ENCODE results near the gene KLHL35. TPM values are rescaled to one million over a fixed set of nuclear protein-coding genes. Genes with fewer than 3 reads are reported as not detected.

KLHL35 gene, protein sequence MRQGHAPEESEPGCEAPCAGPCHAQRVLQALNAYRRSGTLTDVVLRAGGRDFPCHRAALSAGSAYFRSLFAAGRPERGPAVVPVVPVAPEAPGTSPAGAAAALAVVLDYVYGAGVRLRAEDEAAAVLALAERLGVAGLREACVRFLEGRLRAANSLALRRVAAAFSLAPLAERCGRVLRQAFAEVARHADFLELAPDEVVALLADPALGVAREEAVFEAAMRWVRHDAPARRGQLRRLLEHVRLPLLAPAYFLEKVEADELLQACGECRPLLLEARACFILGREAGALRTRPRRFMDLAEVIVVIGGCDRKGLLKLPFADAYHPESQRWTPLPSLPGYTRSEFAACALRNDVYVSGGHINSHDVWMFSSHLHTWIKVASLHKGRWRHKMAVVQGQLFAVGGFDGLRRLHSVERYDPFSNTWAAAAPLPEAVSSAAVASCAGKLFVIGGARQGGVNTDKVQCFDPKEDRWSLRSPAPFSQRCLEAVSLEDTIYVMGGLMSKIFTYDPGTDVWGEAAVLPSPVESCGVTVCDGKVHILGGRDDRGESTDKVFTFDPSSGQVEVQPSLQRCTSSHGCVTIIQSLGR
- total RNA-seq (2014; rRNA removed; shearing (Covaris generic)) (not detected in 2 replicates), total RNA-seq (2022) (0.21 TPM in 1 of 2 replicates, not detected in the other), Bru-seq, nascent RNA (not detected), BruChase-seq, experiment 1, labeled RNA remaining after a 6-hour chase (not detected), BruChase-seq, experiment 2, labeled RNA remaining after a 2-hour chase (percentile 10 among the genes with signal in this experiment)
- long read RNA-seq = 0 reads

DNA sequence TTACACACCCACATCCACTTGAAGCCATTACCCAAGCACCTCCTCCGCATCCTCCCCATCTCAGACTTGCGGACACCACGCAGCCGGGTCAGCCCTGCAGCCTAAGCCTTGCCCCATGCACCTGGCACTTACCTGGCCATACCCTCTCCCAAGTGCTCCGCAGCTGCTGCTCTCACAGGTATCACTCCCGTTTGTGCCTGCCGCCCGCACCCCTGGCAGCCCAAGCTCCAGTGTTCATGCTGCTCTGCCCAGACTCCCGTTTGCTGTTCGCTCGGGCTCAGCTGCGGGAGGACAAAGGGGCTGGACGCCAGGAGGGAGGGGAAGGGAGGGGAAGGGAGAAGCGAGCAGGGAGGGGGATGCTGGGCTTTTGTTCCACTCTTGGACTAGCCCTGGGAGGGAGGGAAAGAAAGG is at the start of gene KLHL35:
KLHL35 (minus strand) TSS at position 293 of the 411 bp plus-strand sequence. CDS start 2,574 bp downstream, outside the sequence.
- H3K9me2 ChIP-seq (ENCODE audit: insufficient read depth, low read length) = no peaks in the 10 kb centered on the region
- no peak within 1 kb of the TSS for H3K27ac ChIP-seq (ENCODE audit: low read depth, low read length, poor library complexity, severe bottlenecking)
- no peaks in the 10 kb centered on the region for H3K36me3 ChIP-seq (ENCODE audit: insufficient read depth, low read length)
- no TSS peak for BruUV-seq (replicated peaks)
- H3K79me2 ChIP-seq (ENCODE audit: insufficient read depth, low read depth, low read length) = no peaks in the 10 kb centered on the region
- H3K4me2 ChIP-seq (ENCODE audit: low read length) = no peak within 1 kb of the TSS
- DNase-seq (ENCODE audit: low spot score) = no peak
- H4K20me1 ChIP-seq (ENCODE audit: insufficient read depth, low read length) = no peaks in the 10 kb centered on the region
- no peaks in the 10 kb centered on the region for H3K9me3 ChIP-seq (ENCODE audit: low read length)
- intact Hi-C loops (cut with micrococcal nuclease; ENCODE audit: unreplicated experiment) = no loop called here
- CTCF ChIA-PET (ENCODE audit: unreplicated experiment) = no interaction called here
- POLR2A ChIA-PET = no interaction called here
- TF ChIP-seq, protein P1, sequence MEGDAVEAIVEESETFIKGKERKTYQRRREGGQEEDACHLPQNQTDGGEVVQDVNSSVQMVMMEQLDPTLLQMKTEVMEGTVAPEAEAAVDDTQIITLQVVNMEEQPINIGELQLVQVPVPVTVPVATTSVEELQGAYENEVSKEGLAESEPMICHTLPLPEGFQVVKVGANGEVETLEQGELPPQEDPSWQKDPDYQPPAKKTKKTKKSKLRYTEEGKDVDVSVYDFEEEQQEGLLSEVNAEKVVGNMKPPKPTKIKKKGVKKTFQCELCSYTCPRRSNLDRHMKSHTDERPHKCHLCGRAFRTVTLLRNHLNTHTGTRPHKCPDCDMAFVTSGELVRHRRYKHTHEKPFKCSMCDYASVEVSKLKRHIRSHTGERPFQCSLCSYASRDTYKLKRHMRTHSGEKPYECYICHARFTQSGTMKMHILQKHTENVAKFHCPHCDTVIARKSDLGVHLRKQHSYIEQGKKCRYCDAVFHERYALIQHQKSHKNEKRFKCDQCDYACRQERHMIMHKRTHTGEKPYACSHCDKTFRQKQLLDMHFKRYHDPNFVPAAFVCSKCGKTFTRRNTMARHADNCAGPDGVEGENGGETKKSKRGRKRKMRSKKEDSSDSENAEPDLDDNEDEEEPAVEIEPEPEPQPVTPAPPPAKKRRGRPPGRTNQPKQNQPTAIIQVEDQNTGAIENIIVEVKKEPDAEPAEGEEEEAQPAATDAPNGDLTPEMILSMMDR (conservative IDR thresholded peaks at IDR 0.05; ENCODE audit: low read length) = no peak
- no peak for TF ChIP-seq EZH2phosphoT487 (IDR thresholded peaks at IDR 0.05; ENCODE audit: borderline replicate concordance, low read depth, low read length)
- H3K4me3 ChIP-seq (ENCODE audit: low read depth, low read length, poor library complexity, severe bottlenecking) = no peak within 1 kb of the TSS
- no peak within 1 kb of the TSS for H2AFZ ChIP-seq (ENCODE audit: low read length)
- no peaks in the 10 kb centered on the region for H3K4me1 ChIP-seq (ENCODE audit: insufficient read depth, low read length, poor library complexity, severe bottlenecking)

DNA sequence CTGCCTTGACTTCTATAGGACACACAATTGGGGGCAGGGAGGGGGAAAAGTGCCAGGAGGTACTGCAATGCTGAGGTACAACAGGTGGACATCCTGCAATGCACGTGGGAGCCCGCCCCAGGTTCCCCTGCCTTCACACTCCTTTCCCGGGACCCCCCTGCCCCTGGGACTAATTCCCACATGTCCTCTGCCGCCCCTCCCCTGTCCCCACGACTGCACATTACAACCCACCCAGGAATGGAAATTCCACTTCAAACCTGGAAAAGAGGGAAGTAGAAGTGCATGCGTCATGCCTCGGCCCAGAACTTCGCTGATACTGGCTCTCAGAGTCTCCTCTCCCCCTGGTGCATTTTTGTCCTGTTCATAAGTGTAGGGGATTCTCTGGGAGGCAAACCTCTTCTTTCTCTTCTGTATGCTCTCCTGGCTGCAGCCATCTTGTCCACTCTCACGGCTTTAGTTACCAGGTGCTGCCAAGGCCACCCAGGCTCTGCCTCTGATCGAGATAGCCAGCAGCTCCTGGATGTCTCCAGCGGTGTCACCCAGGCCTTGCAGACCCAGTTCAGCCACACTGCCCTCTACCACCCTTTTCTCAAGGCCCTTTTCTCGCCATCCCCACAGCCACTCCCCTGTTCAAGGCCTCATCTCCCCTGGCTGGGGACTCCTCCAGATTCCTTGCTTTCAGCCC is 49.1 kb upstream of the KLHL35 start:
- intact Hi-C loops (cut with micrococcal nuclease; ENCODE audit: unreplicated experiment) = no loop called here
- POLR2A ChIA-PET = interaction anchor here (0.6 kb wide), 1 partner anchor 66 kb away, joined by 6 read pairs; no protein-coding TSS in a partner anchor

More for the DNA sequence above, 49.1 kb upstream of the KLHL35 start:
- Histone ChIP-seq H2AFZ (ENCODE audit: low read length) (no peak overlapping the region), H3K4me1 (ENCODE audit: insufficient read depth, low read length, poor library complexity, severe bottlenecking) (no peaks in the 10 kb centered on the region), H3K27ac (ENCODE audit: low read depth, low read length, poor library complexity, severe bottlenecking) (no peak overlapping the region), H3K4me3 (ENCODE audit: low read depth, low read length, poor library complexity, severe bottlenecking) (no peak overlapping the region), H4K20me1 (ENCODE audit: insufficient read depth, low read length) (no peaks in the 10 kb centered on the region), H3K9me2 (ENCODE audit: insufficient read depth, low read length) (no peaks in the 10 kb centered on the region), H3K79me2 (ENCODE audit: insufficient read depth, low read depth, low read length) (no peaks in the 10 kb centered on the region), H3K4me2 (ENCODE audit: low read length) (no peak overlapping the region), H3K36me3 (ENCODE audit: insufficient read depth, low read length) (no peaks in the 10 kb centered on the region), H3K9me3 (ENCODE audit: low read length) (no peaks in the 10 kb centered on the region)
- CTCF ChIA-PET (ENCODE audit: unreplicated experiment) = no interaction called here
- BruUV-seq (replicated peaks) = no TSS peak
- TF ChIP-seq EZH2phosphoT487 (IDR thresholded peaks at IDR 0.05; ENCODE audit: borderline replicate concordance, low read depth, low read length) = no peak
- TF ChIP-seq, protein P1 (conservative IDR thresholded peaks at IDR 0.05; ENCODE audit: low read length) = no peak
- DNase-seq (ENCODE audit: low spot score) = no peak
